SKM-1 treated with dmso at 0.1 percent for 144 hours (cell line): ENCODE results near the gene DMD.
A peak's percentile ranks its signal among the peaks of the same experiment; 100 is the strongest.
"Not testable (repeated sequence)": the region's sequence is repeated elsewhere in the genome, so short reads cannot be mapped to it uniquely, and the experiment has no call there.

Experiments used
- DNase-seq: peaks from one replicate; lab custom pipeline; 2025; ENCODE audit not compliant: unreplicated experiment; lab: John Stamatoyannopoulos, UW

The DMD gene

GRCh38 chrX:31470753-31471152 lies 1740.6 kb downstream of the DMD start:
- DNase-seq = not testable (repeated sequence)

GRCh38 chrX:31464306-31464915 lies 1746.9 kb downstream of the DMD start:
- no peak for DNase-seq

- no peak for DNase-seq
These were observed 1750.1 kb downstream of the DMD start for GRCh38 chrX:31461266-31461665.

- DNase-seq = no peak
These were observed 1752.0 kb downstream of the DMD start for GRCh38 chrX:31459361-31459760.

- DNase-seq = no peak
These were observed 1761.4 kb downstream of the DMD start for GRCh38 chrX:31449965-31450364.

GRCh38 chrX:31449081-31449480 lies 1762.3 kb downstream of the DMD start:
- DNase-seq = no peak

GRCh38 chrX:31445542-31445941 lies 1765.8 kb downstream of the DMD start:
- DNase-seq = no peak

GRCh38 chrX:31443654-31444053 lies 1767.7 kb downstream of the DMD start:
- DNase-seq = no peak

- DNase-seq = no peak
These were observed 1770.8 kb downstream of the DMD start for GRCh38 chrX:31440546-31440945.

- DNase-seq = no peak
These were observed 1774.9 kb downstream of the DMD start for GRCh38 chrX:31436424-31436823.

- DNase-seq = no peak
These were observed 1775.8 kb downstream of the DMD start for GRCh38 chrX:31435592-31435991.

GRCh38 chrX:31433856-31434255 lies 1777.5 kb downstream of the DMD start:
- no peak for DNase-seq

- no peak for DNase-seq
These were observed 1781.4 kb downstream of the DMD start for GRCh38 chrX:31429915-31430314.

GRCh38 chrX:31423609-31424189 lies 1787.7 kb downstream of the DMD start:
- peak; percentile 41 for DNase-seq

GRCh38 chrX:31421441-31421840 lies 1789.9 kb downstream of the DMD start:
- DNase-seq = no peak

- DNase-seq = no peak
These were observed 1790.6 kb downstream of the DMD start for GRCh38 chrX:31420711-31421151.

- no peak for DNase-seq
These were observed 1791.0 kb downstream of the DMD start for GRCh38 chrX:31420302-31420701.

- DNase-seq = no peak
These were observed 1814.2 kb downstream of the DMD start for GRCh38 chrX:31397119-31397518.

- no peak for DNase-seq
These were observed 1818.8 kb downstream of the DMD start for GRCh38 chrX:31392513-31392912.

GRCh38 chrX:31388946-31389345 lies 1822.4 kb downstream of the DMD start:
- DNase-seq = no peak

- no peak for DNase-seq
These were observed 1826.9 kb downstream of the DMD start for GRCh38 chrX:31384471-31384870.

- no peak for DNase-seq
These were observed 1827.4 kb downstream of the DMD start for GRCh38 chrX:31383991-31384390.

- DNase-seq = not testable (repeated sequence)
These were observed 1832.4 kb downstream of the DMD start for GRCh38 chrX:31378973-31379372.
